ENCODE measurements around the gene SBF2.

DNA sequence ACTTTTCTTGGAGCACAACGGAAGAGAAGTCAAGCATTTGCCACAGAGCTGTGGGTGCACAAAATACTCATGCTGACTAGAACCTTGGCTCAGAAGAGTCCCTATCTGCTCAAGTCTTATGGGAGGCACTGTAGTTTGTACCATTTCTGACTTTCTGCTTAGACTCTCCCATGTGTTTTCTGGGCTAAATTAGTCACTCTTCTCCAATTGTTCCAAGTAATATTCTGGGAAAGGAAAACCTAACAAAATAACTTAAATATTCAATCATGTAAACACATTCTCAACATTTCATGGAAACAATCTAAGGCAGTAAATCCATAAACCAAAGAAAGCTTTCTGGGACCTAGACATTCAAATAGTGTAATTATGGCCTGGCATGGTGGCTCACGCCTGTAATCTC lies 409.4 kb downstream of the SBF2 start:
- TF ChIP-seq POLR2A (IDR thresholded peaks at IDR 0.05; ENCODE audit: low read depth, low read length) (no peak), POU2F2 (IDR thresholded peaks at IDR 0.05; ENCODE audit: low read depth, low read length) (no peak), TAF1 (IDR thresholded peaks at IDR 0.05; ENCODE audit: low read depth, low read length) (no peak)
